GM13977 (cell line): ENCODE data around the gene CFAP100.

Experiments used
- DNase-seq: peaks from one replicate; pipeline ENCODE4 v3.0.0; 2012; ENCODE audit warnings: low spot score
- CTCF ChIP-seq: IDR thresholded peaks from 2 replicates; pipeline ENCODE4 v1.5.1; 2012; ENCODE audit warnings: mild to moderate bottlenecking, control low read depth; ENCODE audit not compliant: insufficient read depth; ENCODE audit errors: extremely low read depth, missing control alignments
- in situ Hi-C: fragments of 300-500 bp; cut with MboI; formaldehyde crosslinking; loops from one replicate; pipeline ENCODE4 v1.12.0; 2022; ENCODE audit warnings: low sequenced_read_pairs, low pct_unique_long_range_greater_than_20kb, mixed read lengths, inconsistent platforms; ENCODE audit not compliant: unreplicated experiment

The CFAP100 gene

GRCh38 chr3:126395846-126396513 is 1.3 kb downstream of the CFAP100 start:
- no peak for DNase-seq
- no peak for TF ChIP-seq CTCF
- in situ Hi-C loops: no loop called here

GRCh38 chr3:126396536-126396935 is 1.8 kb downstream of the CFAP100 start:
- in situ Hi-C loops: no loop called here
- TF ChIP-seq CTCF: no peak

GRCh38 chr3:126397610-126398422 is 3.1 kb downstream of the CFAP100 start:
- TF ChIP-seq CTCF: no peak
- DNase-seq: no peak
- in situ Hi-C loops: no loop called here

More at GRCh38 chr3:126396536-126396935, 1.8 kb downstream of the CFAP100 start:
- no peak for DNase-seq

GRCh38 chr3:126398423-126399350 is 4.0 kb downstream of the CFAP100 start:
- in situ Hi-C loops: no loop called here
- TF ChIP-seq CTCF: no peak
- no peak for DNase-seq

- DNase-seq: peak; percentile 53
- in situ Hi-C loops: no loop called here
- TF ChIP-seq CTCF: no peak
Measured at GRCh38 chr3:126399351-126399735, 4.6 kb downstream of the CFAP100 start.

GRCh38 chr3:126399756-126400155 is 5.0 kb downstream of the CFAP100 start:
- in situ Hi-C loops: no loop called here
- no peak for DNase-seq
- no peak for TF ChIP-seq CTCF
